ENCODE data around the gene GLI3. TPM values are rescaled to one million over a fixed set of nuclear protein-coding genes. Genes with fewer than 3 reads are reported as not detected.

GLI3 gene
- total RNA-seq: 1.5 and 3.1 TPM in 2 replicates

DNA sequence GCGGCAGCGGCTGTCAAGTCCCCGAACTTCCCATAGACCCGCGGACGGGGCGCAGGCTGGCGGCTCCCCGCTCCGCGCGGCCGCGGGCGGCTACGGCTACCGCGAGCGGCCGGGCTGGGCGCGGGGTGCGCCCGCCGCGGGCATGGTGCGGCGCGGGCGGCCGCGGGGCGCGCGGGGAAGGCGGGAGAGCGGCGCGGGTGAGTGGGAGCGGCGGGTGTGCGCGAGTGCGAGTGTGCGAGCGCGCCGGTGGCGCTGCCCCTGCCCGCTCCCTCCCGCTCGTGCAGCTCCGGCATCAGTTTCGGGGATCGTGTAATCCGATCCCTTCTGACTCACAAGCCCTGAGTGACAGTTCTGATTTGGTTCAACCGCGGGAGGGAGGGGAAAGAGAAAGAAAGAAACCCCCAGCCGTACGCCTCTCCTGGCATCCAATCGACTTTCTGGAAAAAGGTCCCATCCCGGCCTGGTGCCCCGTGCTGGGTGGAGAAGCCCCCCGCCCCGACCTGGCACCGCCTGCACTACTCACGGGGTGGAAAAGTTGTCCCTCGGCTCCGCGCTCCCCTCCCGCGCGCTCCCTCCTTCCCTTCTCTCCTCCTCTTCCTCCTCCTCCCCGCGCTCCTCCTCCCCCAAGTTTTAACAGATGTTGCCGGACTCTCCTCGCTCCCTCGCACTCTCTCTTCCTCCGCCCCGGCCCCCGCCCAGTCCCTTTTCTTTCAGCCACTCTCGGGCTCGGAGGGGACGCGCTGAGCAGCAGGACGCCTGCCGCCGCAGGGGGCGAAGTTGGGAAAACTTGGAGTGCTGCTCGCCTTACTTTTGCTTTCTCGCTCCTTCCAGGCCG is at the start of gene GLI3:
Gene GLI3 (minus strand): TSS at position 234 of the 835 bp plus-strand sequence. CDS start 13,956 bp downstream, outside the sequence.

Measured in cardiac atrium fibroblast (primary cell).